ENCODE measurements around the gene COA3. TPM values are rescaled to one million over a fixed set of nuclear protein-coding genes. Genes with fewer than 3 reads are reported as not detected.
"Not testable (repeated sequence)": the region's sequence is repeated elsewhere in the genome, so short reads cannot be mapped to it uniquely, and the experiment has no call there.

Gene COA3
- total and polyA plus RNA-seq, 7 experiments from 2014 or later = 7.6 to 118 (median 28.1) TPM

DNA sequence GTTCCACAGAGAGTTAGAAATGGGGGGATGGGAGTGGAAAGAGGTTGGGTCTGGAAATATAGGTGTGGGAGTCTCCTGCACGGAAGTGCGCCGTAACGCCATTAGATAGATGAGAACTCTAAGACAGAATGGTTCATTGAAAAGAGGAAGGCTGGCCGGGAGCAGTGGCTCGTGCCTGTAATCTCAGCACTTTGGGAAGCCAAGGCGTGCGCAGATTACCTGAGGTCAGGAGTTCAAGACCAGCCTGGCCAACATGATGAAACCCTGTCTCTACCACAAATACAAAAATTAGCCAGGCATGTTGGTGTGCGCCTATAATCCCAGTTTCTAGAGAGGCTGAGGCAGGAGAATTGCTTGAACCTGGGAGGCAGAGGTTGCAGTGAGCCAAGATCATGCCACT is 30.5 kb downstream of the COA3 start:
- H3K4me3 ChIP-seq (ENCODE audit: low read length); H3K9me3 ChIP-seq (ENCODE audit: control insufficient read depth in 2 of 3, low read length in 3 of 3); H3K36me3 Mint-ChIP-seq; DNase-seq; H3K36me3 ChIP-seq (ENCODE audit: control insufficient read depth in 2 of 3, insufficient read depth in 3 of 3, low read length in 3 of 3); H3K27me3 ChIP-seq (ENCODE audit: control insufficient read depth in 2 of 2, insufficient read depth in 2 of 2, low read length in 2 of 2); H3K4me3 Mint-ChIP-seq; H3K4me1 ChIP-seq (ENCODE audit: control insufficient read depth in 2 of 2, insufficient read depth in 2 of 2, low read length in 2 of 2); ATAC-seq; H3K27ac Mint-ChIP-seq; H3K9me3 Mint-ChIP-seq; H3K27ac ChIP-seq (ENCODE audit: low read depth, low read length); intact Hi-C loops (cut with micrococcal nuclease); POLR2A ChIA-PET: not testable (repeated sequence)
- CTCF ChIA-PET = interaction anchor here (1.0 kb wide), 1 partner anchor 10 kb away, joined by 3 read pairs; no protein-coding TSS in a partner anchor
- H3K27me3 Mint-ChIP-seq = peaks cover 25 to 40% (median 30%) of the 10 kb centered on the region in 5 donors
- peaks cover 5 to 19% (median 11%) of the 10 kb centered on the region in 7 donors for H3K4me1 Mint-ChIP-seq

DNA sequence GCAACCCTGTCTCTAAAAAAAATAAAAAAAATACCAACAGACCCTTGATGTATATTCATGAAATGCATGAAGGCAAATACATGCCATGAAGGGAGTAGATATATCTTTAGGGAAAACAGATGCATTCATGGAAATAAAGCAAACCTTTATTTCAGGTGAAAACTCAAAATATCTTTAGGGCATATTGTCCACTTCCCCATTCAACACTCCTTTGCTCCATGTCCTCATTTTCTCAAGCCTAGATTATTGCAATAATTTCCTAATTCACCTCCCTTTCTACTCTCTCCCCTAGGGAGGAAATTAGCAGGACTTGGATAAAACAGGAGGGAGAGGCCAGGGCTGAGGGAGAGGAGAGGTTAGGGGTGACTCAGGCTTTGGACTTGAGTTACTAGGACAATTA is 31.0 kb downstream of the COA3 start:
- Histone ChIP-seq H3K27ac (ENCODE audit: low read depth, low read length) (no peak overlapping the region), H3K36me3 (ENCODE audit: control insufficient read depth in 2 of 3, insufficient read depth in 3 of 3, low read length in 3 of 3) (no peaks in the 10 kb centered on the region), H3K9me3 (ENCODE audit: control insufficient read depth in 2 of 3, low read length in 3 of 3) (no peaks in the 10 kb centered on the region), H3K4me3 (ENCODE audit: low read length) (no peak overlapping the region), H3K27me3 (ENCODE audit: control insufficient read depth in 2 of 2, insufficient read depth in 2 of 2, low read length in 2 of 2) (no peaks in the 10 kb centered on the region), H3K4me1 (ENCODE audit: control insufficient read depth in 2 of 2, insufficient read depth in 2 of 2, low read length in 2 of 2) (no peaks in the 10 kb centered on the region)
- POLR2A ChIA-PET = no interaction called here
- peaks cover 0 to 4% (median 0%) of the 10 kb centered on the region in 5 donors for H3K36me3 Mint-ChIP-seq
- H3K4me3 Mint-ChIP-seq = no peak overlapping the region
- H3K9me3 Mint-ChIP-seq = peaks cover 0 to 5% (median 0%) of the 10 kb centered on the region in 11 donors
- no peak overlapping the region for H3K27ac Mint-ChIP-seq
- H3K4me1 Mint-ChIP-seq = peaks cover 5 to 15% (median 8%) of the 10 kb centered on the region in 7 donors
- intact Hi-C loops (cut with micrococcal nuclease) = no loop called here
- DNase-seq (no peak), ATAC-seq (no peak)
- CTCF ChIA-PET = interaction anchor here (1.0 kb wide), 1 partner anchor 10 kb away, joined by 3 read pairs; no protein-coding TSS in a partner anchor
- peaks cover 29 to 45% (median 35%) of the 10 kb centered on the region in 5 donors for H3K27me3 Mint-ChIP-seq

DNA sequence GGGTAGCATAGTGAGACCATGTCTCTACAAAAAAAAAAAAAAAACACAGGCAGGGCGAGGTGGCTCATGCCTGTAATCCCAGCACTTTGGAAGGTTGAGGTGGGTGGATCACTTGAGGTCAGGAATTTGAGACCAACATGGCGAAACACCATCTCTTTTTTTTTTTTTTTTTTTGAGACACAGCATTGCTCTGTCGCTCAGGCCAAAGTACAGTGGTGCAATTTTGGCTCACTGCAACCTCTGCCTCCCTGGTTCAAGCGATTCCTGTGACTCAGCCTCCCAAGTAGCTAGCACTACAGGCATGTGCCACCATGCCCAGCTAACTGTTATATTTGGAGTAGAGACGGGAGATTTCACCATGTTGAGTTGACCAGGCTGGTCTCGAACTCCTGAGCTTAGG is 32.4 kb downstream of the COA3 start:
- H3K4me1 Mint-ChIP-seq = peaks cover 0 to 10% (median 3%) of the 10 kb centered on the region in 7 donors
- H3K27ac Mint-ChIP-seq = no peak overlapping the region
- peaks cover 0 to 5% of the 10 kb centered on the region in 2 donors for H3K4me1 ChIP-seq (ENCODE audit: control insufficient read depth in 2 of 2, insufficient read depth in 2 of 2, low read length in 2 of 2)
- H3K27ac ChIP-seq (ENCODE audit: low read depth, low read length) = no peak overlapping the region
- DNase-seq (no peak), ATAC-seq (no peak)
- no peak overlapping the region for H3K4me3 Mint-ChIP-seq
- H3K4me3 ChIP-seq (ENCODE audit: low read length) = no peak overlapping the region
- ChIA-PET POLR2A (no interaction called here), CTCF (no interaction called here)
- H3K27me3 ChIP-seq (ENCODE audit: control insufficient read depth in 2 of 2, insufficient read depth in 2 of 2, low read length in 2 of 2) = peaks cover 0 to 7% of the 10 kb centered on the region in 2 donors
- no peaks in the 10 kb centered on the region for H3K36me3 ChIP-seq (ENCODE audit: control insufficient read depth in 2 of 3, insufficient read depth in 3 of 3, low read length in 3 of 3)
- peaks cover 0 to 4% (median 0%) of the 10 kb centered on the region in 5 donors for H3K36me3 Mint-ChIP-seq
- H3K27me3 Mint-ChIP-seq = peaks cover 39 to 55% (median 46%) of the 10 kb centered on the region in 5 donors
- intact Hi-C loops (cut with micrococcal nuclease) = no loop called here
- no peaks in the 10 kb centered on the region for H3K9me3 ChIP-seq (ENCODE audit: control insufficient read depth in 2 of 3, low read length in 3 of 3)
- peaks cover 0 to 2% (median 0%) of the 10 kb centered on the region in 11 donors for H3K9me3 Mint-ChIP-seq

DNA sequence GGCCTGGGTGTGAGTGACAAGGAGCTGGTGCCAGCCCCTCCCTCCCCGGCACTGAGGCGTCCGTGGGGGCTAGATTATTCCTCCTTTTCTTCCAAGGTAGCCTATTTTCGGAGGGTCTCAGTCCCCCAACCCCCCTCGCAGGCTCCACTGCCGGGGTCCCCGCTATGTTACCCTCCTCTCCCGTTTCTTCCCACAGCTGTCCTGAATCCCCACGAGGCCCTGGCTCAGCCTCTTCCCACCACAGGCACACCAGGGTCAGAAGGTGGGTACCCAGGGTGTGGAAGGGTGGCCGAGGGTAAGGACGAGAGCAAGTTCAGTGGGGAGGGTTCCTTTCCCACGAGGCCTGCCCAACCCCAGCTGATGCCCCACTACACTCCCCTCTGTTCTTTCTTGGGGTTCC is 36.9 kb downstream of the COA3 start:
- ChIA-PET CTCF (interaction anchor here (0.5 to 1.4 kb wide), 3 partner anchors 11 to 100 kb away, joined by 3 to 5 read pairs (median 3); partner anchors contain the start of gene VPS25), POLR2A (interaction anchor here (1.4 kb wide), 2 partner anchors 12 to 217 kb away, joined by 4 read pairs; partner anchors contain the start of gene VPS25)
- ATAC-seq = no peak
- Mint-ChIP-seq H3K36me3 (peaks cover 0 to 7% (median 0%) of the 10 kb centered on the region in 5 donors), H3K4me1 (peaks cover 0 to 13% (median 7%) of the 10 kb centered on the region in 7 donors), H3K9me3 (no peaks in the 10 kb centered on the region), H3K27ac (no peak overlapping the region), H3K27me3 (peaks cover 55 to 65% (median 61%) of the 10 kb centered on the region in 5 donors), H3K4me3 (peak overlapping the region in 9 of 10 donors; percentile 21 to 73 (median 46))
- Histone ChIP-seq H3K9me3 (ENCODE audit: control insufficient read depth in 2 of 3, low read length in 3 of 3) (no peaks in the 10 kb centered on the region), H3K4me3 (ENCODE audit: low read length) (no peak overlapping the region), H3K27ac (ENCODE audit: low read depth, low read length) (no peak overlapping the region), H3K27me3 (ENCODE audit: control insufficient read depth in 2 of 2, insufficient read depth in 2 of 2, low read length in 2 of 2) (peaks cover 3 to 12% of the 10 kb centered on the region in 2 donors), H3K36me3 (ENCODE audit: control insufficient read depth in 2 of 3, insufficient read depth in 3 of 3, low read length in 3 of 3) (no peaks in the 10 kb centered on the region), H3K4me1 (ENCODE audit: control insufficient read depth in 2 of 2, insufficient read depth in 2 of 2, low read length in 2 of 2) (peaks cover 0 to 10% of the 10 kb centered on the region in 2 donors)
- no peak for DNase-seq
- intact Hi-C loops (cut with micrococcal nuclease) = loop anchor here in 1 of 2 donors (2.0 kb wide), 1 partner anchor 17 kb away; the partner anchor contains the start of gene EZH1

DNA sequence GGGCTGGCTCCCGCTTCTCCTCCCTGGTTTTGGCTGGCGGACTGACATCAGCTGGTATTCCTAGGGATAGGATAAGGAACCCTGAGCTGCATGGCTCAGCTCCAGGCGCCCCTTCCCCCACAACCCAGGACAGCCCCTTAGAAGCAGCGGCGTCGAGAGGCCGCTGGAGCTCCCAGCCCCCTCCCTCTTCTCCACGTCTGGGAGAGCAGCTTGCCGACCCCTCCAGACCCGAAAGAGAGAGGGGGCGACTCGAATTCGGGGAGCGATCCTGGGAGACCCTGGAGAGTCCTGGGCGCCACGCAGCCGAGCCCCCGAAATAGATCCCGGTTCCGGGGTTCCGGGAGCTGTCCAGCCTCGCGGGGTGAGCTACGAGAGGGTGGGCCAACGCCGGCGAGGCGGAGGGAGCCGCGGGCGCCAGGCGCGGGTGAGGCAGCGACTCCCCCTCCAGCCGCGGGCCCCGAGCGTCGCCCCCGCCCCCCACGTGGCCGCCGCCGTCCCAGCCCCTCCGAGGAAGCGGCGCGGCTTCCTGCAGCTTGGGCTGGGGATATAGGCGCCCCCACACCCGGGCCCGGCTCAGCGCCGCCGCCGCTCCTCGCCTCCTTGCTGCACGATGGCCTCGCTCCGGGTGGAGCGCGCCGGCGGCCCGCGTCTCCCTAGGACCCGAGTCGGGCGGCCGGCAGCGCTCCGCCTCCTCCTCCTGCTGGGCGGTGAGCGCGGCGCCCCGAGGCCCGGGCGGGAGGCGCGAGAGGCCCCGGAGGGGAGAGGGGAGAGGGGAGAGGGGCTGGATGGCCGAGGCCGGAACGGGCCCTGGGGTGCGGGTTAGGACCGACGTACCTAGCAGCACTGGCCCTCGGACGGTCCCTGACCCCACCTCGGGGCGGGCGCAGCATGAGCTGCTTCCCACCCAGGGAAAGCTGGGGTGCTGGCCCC is 37.6 kb downstream of the COA3 start, which contains the start of gene RAMP2:
TSS of gene RAMP2 (plus strand) at position 576 of the 930 bp plus-strand sequence. CDS start at position 611, 35 bp downstream.
- no peaks in the 10 kb centered on the region for H3K36me3 ChIP-seq (ENCODE audit: control insufficient read depth in 2 of 3, insufficient read depth in 3 of 3, low read length in 3 of 3)
- peaks cover 0 to 13% (median 7%) of the 10 kb centered on the region in 7 donors for H3K4me1 Mint-ChIP-seq
- ChIA-PET CTCF (interaction anchor here (1.0 to 1.4 kb wide), 3 partner anchors 12 to 182 kb away, joined by 3 to 5 read pairs (median 4); partner anchors contain the start of gene VPS25), POLR2A (interaction anchor here (0.6 to 1.4 kb wide), 5 partner anchors 13 to 218 kb away, joined by 3 to 4 read pairs (median 4); partner anchors contain the start of genes PSMC3IP and VPS25)
- H3K9me3 ChIP-seq (ENCODE audit: control insufficient read depth in 2 of 3, low read length in 3 of 3) = no peaks in the 10 kb centered on the region
- peaks cover 59 to 69% (median 64%) of the 10 kb centered on the region in 5 donors for H3K27me3 Mint-ChIP-seq
- intact Hi-C loops (cut with micrococcal nuclease) = no loop called here
- ATAC-seq (peak; percentile 39), DNase-seq (peak in 1 of 9 donors; percentile 38)
- H3K36me3 Mint-ChIP-seq = peaks cover 0 to 7% (median 0%) of the 10 kb centered on the region in 5 donors
- peaks cover 0 to 10% of the 10 kb centered on the region in 2 donors for H3K4me1 ChIP-seq (ENCODE audit: control insufficient read depth in 2 of 2, insufficient read depth in 2 of 2, low read length in 2 of 2)
- no peak within 1 kb of the TSS for H3K4me3 ChIP-seq (ENCODE audit: low read length)
- peaks cover 3 to 12% of the 10 kb centered on the region in 2 donors for H3K27me3 ChIP-seq (ENCODE audit: control insufficient read depth in 2 of 2, insufficient read depth in 2 of 2, low read length in 2 of 2)
- H3K9me3 Mint-ChIP-seq = peaks cover 0 to 2% (median 0%) of the 10 kb centered on the region in 11 donors
- H3K27ac ChIP-seq (ENCODE audit: low read depth, low read length) = no peak within 1 kb of the TSS
- H3K4me3 Mint-ChIP-seq = peak within 1 kb of the TSS; percentile 21 to 73 (median 56)
- H3K27ac Mint-ChIP-seq = peak within 1 kb of the TSS in 1 of 9 donors; percentile 43

DNA sequence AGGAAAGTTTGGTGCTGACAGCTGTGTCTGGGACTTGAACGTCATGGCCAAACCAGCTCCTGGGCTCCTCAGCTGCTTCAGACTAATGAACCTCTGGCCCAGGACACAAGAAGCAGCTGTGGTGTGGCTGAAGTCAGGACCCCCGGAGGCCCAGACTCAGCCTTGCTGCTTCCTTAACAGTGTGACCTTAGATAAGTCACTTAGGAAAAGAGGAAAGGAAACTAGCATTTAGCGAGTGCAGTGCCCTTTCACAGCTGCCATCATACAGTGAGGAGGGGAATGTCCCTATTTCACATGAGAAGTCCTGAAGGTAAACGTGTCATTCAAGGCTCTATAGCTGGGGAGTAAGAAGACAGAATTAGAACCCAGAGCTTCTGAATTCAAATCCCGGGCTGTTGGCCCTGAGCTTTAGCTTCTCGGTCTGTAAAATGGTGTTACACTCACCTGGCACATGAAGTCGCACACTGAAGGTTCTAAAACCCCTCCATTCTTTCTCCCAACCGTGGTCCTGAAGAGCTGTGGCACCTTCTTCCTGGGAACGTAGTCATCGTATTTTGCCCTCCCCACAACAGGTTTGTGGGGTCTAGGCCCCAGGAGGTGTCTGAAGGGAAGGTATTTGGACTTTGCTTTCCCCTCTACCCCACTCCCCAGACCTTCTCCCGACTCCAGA is 38.4 kb downstream of the COA3 start:
- ChIA-PET POLR2A (interaction anchor here (0.6 to 1.4 kb wide), 5 partner anchors 17 to 597 kb away, joined by 3 to 4 read pairs (median 3); partner anchors contain the start of gene PSMC3IP), CTCF (interaction anchor here (0.9 to 1.4 kb wide), 4 partner anchors 12 to 182 kb away, joined by 3 to 5 read pairs (median 4); partner anchors contain the start of genes COA3 and VPS25)
- peak; percentile 41 for ATAC-seq
- DNase-seq = no peak
- no peaks in the 10 kb centered on the region for H3K9me3 ChIP-seq (ENCODE audit: control insufficient read depth in 2 of 3, low read length in 3 of 3)
- intact Hi-C loops (cut with micrococcal nuclease) = no loop called here
- H3K4me1 Mint-ChIP-seq = peaks cover 0 to 13% (median 7%) of the 10 kb centered on the region in 7 donors
- peaks cover 0 to 10% of the 10 kb centered on the region in 2 donors for H3K4me1 ChIP-seq (ENCODE audit: control insufficient read depth in 2 of 2, insufficient read depth in 2 of 2, low read length in 2 of 2)
- H3K4me3 Mint-ChIP-seq = peak overlapping the region in 9 of 10 donors; percentile 19 to 73 (median 57)
- no peak overlapping the region for H3K4me3 ChIP-seq (ENCODE audit: low read length)
- H3K27me3 Mint-ChIP-seq = peaks cover 53 to 67% (median 63%) of the 10 kb centered on the region in 5 donors
- H3K27ac Mint-ChIP-seq = no peak overlapping the region
- peaks cover 0 to 2% (median 0%) of the 10 kb centered on the region in 11 donors for H3K9me3 Mint-ChIP-seq
- peaks cover 0 to 3% (median 0%) of the 10 kb centered on the region in 5 donors for H3K36me3 Mint-ChIP-seq
- H3K27me3 ChIP-seq (ENCODE audit: control insufficient read depth in 2 of 2, insufficient read depth in 2 of 2, low read length in 2 of 2) = peaks cover 3 to 12% of the 10 kb centered on the region in 2 donors
- no peaks in the 10 kb centered on the region for H3K36me3 ChIP-seq (ENCODE audit: control insufficient read depth in 2 of 3, insufficient read depth in 3 of 3, low read length in 3 of 3)
- no peak overlapping the region for H3K27ac ChIP-seq (ENCODE audit: low read depth, low read length)
